ENCODE data around the gene NUP133. TPM values are rescaled to one million over a fixed set of nuclear protein-coding genes. Genes with fewer than 3 reads are reported as not detected.

The NUP133 gene
- total and polyA plus RNA-seq, 2 of the 4 experiments (the other 2 are of a cell fraction) = 13.4 to 30.5 TPM

GRCh38 chr1:229431284-229432115, 76.6 kb downstream of the NUP133 start (continued):
- no peak for TF ChIP-seq MAFK (IDR thresholded peaks at IDR 0.05; ENCODE audit: low read depth, low read length)
- TF ChIP-seq POLR2A (IDR thresholded peaks at IDR 0.05; ENCODE audit: low read depth, low read length) = no peak

GRCh38 chr1:229430761-229431283, 77.3 kb downstream of the NUP133 start:
- no peak overlapping the region for H3K14ac ChIP-seq (replicated peaks; ENCODE audit: low read depth, low read length)
- DNase-seq = peak; percentile 37
- no peaks in the 10 kb centered on the region; the same call in 1 of the 2 replicates for H3K4me1 ChIP-seq (ENCODE audit: control insufficient read depth, insufficient read depth, low read length)
- no peaks in the 10 kb centered on the region for H3K9me1 ChIP-seq (ENCODE audit: insufficient read depth, low read length)
- no peak overlapping the region for H4K5ac ChIP-seq (ENCODE audit: low read depth, low read length)
- no peak overlapping the region for H2AK5ac ChIP-seq (ENCODE audit: low read depth, low read length)
- H2BK15ac ChIP-seq (ENCODE audit: low read depth, low read length) = no peak overlapping the region
- peak overlapping the region; percentile 40 for H2AFZ ChIP-seq (replicated peaks; ENCODE audit: low read length, poor library complexity)
- H3K36me3 ChIP-seq (ENCODE audit: control insufficient read depth, insufficient read depth, low read length) = no peaks in the 10 kb centered on the region; the same call in 1 of the 2 replicates
- H3K4me2 ChIP-seq (ENCODE audit: low read depth, low read length) = peak overlapping the region; percentile 58; the same call in 1 of the 2 replicates
- intact Hi-C loops (cut with micrococcal nuclease) = no loop called here
- dilution Hi-C loops (cut with HindIII; ENCODE audit: low sequenced_read_pairs, unreplicated experiment) = no loop called here
- CTCF ChIA-PET = interaction anchor here (0.6 kb wide), 1 partner anchor 94 kb away, joined by 3 read pairs; no protein-coding TSS in a partner anchor
- H3K9me3 ChIP-seq (ENCODE audit: control insufficient read depth, insufficient read depth, low read length) = peaks cover 9% of the 10 kb centered on the region
- TF ChIP-seq MXI1 (IDR thresholded peaks at IDR 0.05; ENCODE audit: borderline replicate concordance, low read depth, low read length) (no peak), RAD21 (IDR thresholded peaks at IDR 0.05; ENCODE audit: low read length) (peak; percentile 14; the same call in 1 of the 2 replicates)
- no peak overlapping the region for H2BK5ac ChIP-seq (ENCODE audit: low read depth, low read length, poor library complexity, severe bottlenecking)
- in situ Hi-C loops (cut with MboI; ENCODE audit: low sequenced_read_pairs) = no loop called here
- no peak overlapping the region for H3K56ac ChIP-seq (ENCODE audit: extremely low read depth, insufficient read depth, low read length)
- POLR2A ChIA-PET (ENCODE audit: unreplicated experiment) = no interaction called here
- BruUV-seq (replicated peaks) = no TSS peak
- H3K18ac ChIP-seq (ENCODE audit: low read depth, low read length) = no peak overlapping the region
- H4K8ac ChIP-seq (ENCODE audit: low read depth in 2 of 2, low read length in 2 of 2) = no peak overlapping the region
- peaks cover 69% of the 10 kb centered on the region for H3K27me3 ChIP-seq (ENCODE audit: control insufficient read depth, insufficient read depth, low read length)
- H2BK120ac ChIP-seq (ENCODE audit: low read depth, low read length) = no peak overlapping the region
- peak; percentile 95 for ATAC-seq (ENCODE audit: low read depth)
- no peak overlapping the region for H2BK20ac ChIP-seq (ENCODE audit: low read depth, low read length)
- H4K20me1 ChIP-seq (ENCODE audit: insufficient read depth, low read length) = no peaks in the 10 kb centered on the region; the same call in 1 of the 2 replicates
- H4K91ac ChIP-seq (ENCODE audit: insufficient read depth, low read depth, low read length) = no peak overlapping the region
- no peak overlapping the region for H3K23ac ChIP-seq (ENCODE audit: low read depth, low read length)
- no peak overlapping the region for H3K27ac ChIP-seq (ENCODE audit: insufficient read depth, low read length)
- H3K4ac ChIP-seq (ENCODE audit: low read depth, low read length) = no peak overlapping the region
- no peaks in the 10 kb centered on the region for H3K79me1 ChIP-seq (ENCODE audit: low read depth in 1 of 2, low read length in 2 of 2)
- no peak overlapping the region for H3K4me3 ChIP-seq (ENCODE audit: insufficient read depth, low read depth, low read length)
- H2AK9ac ChIP-seq (replicated peaks; ENCODE audit: low read depth, low read length, poor library complexity) = no peak overlapping the region
- no CpG with 5 or more reads among the region's 16 CpGs for WGBS, 2 experiments (ENCODE audit: extremely low coverage in 2 of 2, insufficient read length in 1 of 2)
- no peak overlapping the region for H3K9ac ChIP-seq (ENCODE audit: low read depth, low read length)
